Neural cell (in vitro differentiated cells): Measurements from ENCODE around the gene MOGAT1. TPM values are rescaled to one million over a fixed set of nuclear protein-coding genes. Genes with fewer than 3 reads are reported as not detected.

ENCODE experiments used
- H2AFZ ChIP-seq: fragments of 200-600, 300-800 bp; sonication (generic), shearing (Covaris generic); 2 replicates; pipeline ENCODE4 v1.6.0; 2014; ENCODE audit warnings: low read depth, mild to moderate bottlenecking, antibody characterized with exemption, low read length, moderate library complexity
- H3F3A ChIP-seq: fragments of 200-600 bp; shearing (Covaris generic); 2 replicates; pipeline ENCODE4 v1.6.1; 2016; ENCODE audit warnings: mild to moderate bottlenecking, moderate library complexity, mixed read lengths, antibody characterized with exemption, low read length; ENCODE audit not compliant: insufficient read depth, poor library complexity, severe bottlenecking
- H3K27ac ChIP-seq: fragments of 200-600, 300-800 bp; sonication (generic), shearing (Covaris generic); 2 replicates; pipeline ENCODE4 v1.5.1; 2014; ENCODE audit warnings: mild to moderate bottlenecking, low read length, moderate library complexity
- H3K27me3 ChIP-seq: fragments of 300-800, 200-600 bp; sonication (generic), shearing (Covaris generic); 2 replicates; pipeline ENCODE4 v1.6.0; 2014; ENCODE audit warnings: mild to moderate bottlenecking, low read depth, low read length, moderate library complexity; ENCODE audit not compliant: insufficient read depth
- H3K36me3 ChIP-seq: fragments of 300-800, 200-600 bp; sonication (generic), shearing (Covaris generic); 2 replicates; pipeline ENCODE4 v1.5.1; 2014; ENCODE audit warnings: mild to moderate bottlenecking, antibody characterized with exemption, low read length, moderate library complexity; ENCODE audit not compliant: insufficient read depth
- H3K4me2 ChIP-seq: fragments of 300-800, 200-600 bp; sonication (generic), shearing (Covaris generic); 2 replicates; pipeline ENCODE4 v1.6.0; 2014; ENCODE audit warnings: mild to moderate bottlenecking, low read length
- H3K4me3 ChIP-seq: fragments of 300-800, 200-600 bp; sonication (generic), shearing (Covaris generic); 2 replicates; pipeline ENCODE4 v1.5.1; 2014; ENCODE audit warnings: mild to moderate bottlenecking, low read length, moderate library complexity
- H3K79me2 ChIP-seq: fragments of 200-600 bp; shearing (Covaris generic); replicated peaks from 2 replicates; pipeline ENCODE4 v1.6.0; 2014; ENCODE audit warnings: mild to moderate bottlenecking, low read length, moderate library complexity; ENCODE audit not compliant: insufficient read depth
- H3K9ac ChIP-seq: fragments of 300-800, 200-600 bp; sonication (generic), shearing (Covaris generic); 2 replicates; pipeline ENCODE4 v1.6.1; 2016; ENCODE audit warnings: mild to moderate bottlenecking, low read length, mixed read lengths
- H3K9me2 ChIP-seq: fragments of 200-600 bp; shearing (Covaris generic); 2 replicates; pipeline ENCODE4 v1.6.1; 2016; ENCODE audit warnings: mild to moderate bottlenecking, low read length, mixed read lengths; ENCODE audit not compliant: insufficient read depth
- H3K9me3 ChIP-seq: fragments of 200-600, 300-800 bp; sonication (generic), shearing (Covaris generic); 2 replicates; pipeline ENCODE4 v1.6.1; 2016; ENCODE audit warnings: mild to moderate bottlenecking, mixed run types, low read length, moderate library complexity, mixed read lengths
- H4K20me1 ChIP-seq: fragments of 200-600 bp; shearing (Covaris generic); 2 replicates; pipeline ENCODE4 v1.6.1; 2016; ENCODE audit warnings: mild to moderate bottlenecking, mixed run types; ENCODE audit not compliant: insufficient read depth
- CTCF ChIP-seq: fragments of 450-650 bp; IDR thresholded peaks from 2 replicates; pipeline ENCODE4 v1.5.1; 2014; ENCODE audit warnings: antibody characterized with exemption, mild to moderate bottlenecking, moderate library complexity; ENCODE audit not compliant: poor library complexity, severe bottlenecking
- EP300 ChIP-seq: fragments of 450-650 bp; conservative IDR thresholded peaks from 2 replicates; pipeline ENCODE4 v1.6.1; 2014; ENCODE audit warnings: antibody characterized with exemption, mild to moderate bottlenecking, moderate library complexity; ENCODE audit not compliant: poor library complexity, severe bottlenecking
- EZH2 ChIP-seq: fragments of 200-600, 300-800 bp; shearing (Covaris generic), sonication (generic); IDR thresholded peaks from 2 replicates; pipeline ENCODE4 v1.6.1; 2014; ENCODE audit warnings: antibody characterized with exemption, low read length, borderline replicate concordance, mild to moderate bottlenecking; ENCODE audit not compliant: insufficient read depth, poor library complexity, severe bottlenecking
- MXI1 ChIP-seq: fragments of 450-650 bp; conservative IDR thresholded peaks from 2 replicates; pipeline ENCODE4 v1.6.1; 2014; ENCODE audit warnings: antibody characterized with exemption, mild to moderate bottlenecking; ENCODE audit not compliant: poor library complexity, severe bottlenecking
- POLR2AphosphoS5 ChIP-seq: IDR thresholded peaks from 2 replicates; pipeline ENCODE4 v1.6.1; 2012
- RAD21 ChIP-seq: fragments of 450-650 bp; conservative IDR thresholded peaks from 2 replicates; pipeline ENCODE4 v1.6.1; 2014; ENCODE audit warnings: antibody characterized with exemption, mild to moderate bottlenecking, moderate library complexity
- REST ChIP-seq: IDR thresholded peaks from 2 replicates; pipeline ENCODE4 v1.6.1; 2012; ENCODE audit warnings: borderline replicate concordance
- SMC3 ChIP-seq: fragments of 450-650 bp; conservative IDR thresholded peaks from 2 replicates; pipeline ENCODE4 v1.6.1; 2014; ENCODE audit warnings: antibody characterized with exemption, mild to moderate bottlenecking, moderate library complexity; ENCODE audit not compliant: poor library complexity
- TAF1 ChIP-seq: IDR thresholded peaks from 2 replicates; pipeline ENCODE4 v1.6.1; 2012; ENCODE audit warnings: low read depth
- polyA plus RNA-seq: library from polyadenylated mRNA; depleted of rRNA; stranded (reverse); fragments of >200 nt; gene quantifications from 2 replicates; pipeline ENCODE4 v1.2.3, GENCODE V29; 2014

The MOGAT1 gene
- polyA plus RNA-seq, 1 donor from 2014 or later = not detected

DNA sequence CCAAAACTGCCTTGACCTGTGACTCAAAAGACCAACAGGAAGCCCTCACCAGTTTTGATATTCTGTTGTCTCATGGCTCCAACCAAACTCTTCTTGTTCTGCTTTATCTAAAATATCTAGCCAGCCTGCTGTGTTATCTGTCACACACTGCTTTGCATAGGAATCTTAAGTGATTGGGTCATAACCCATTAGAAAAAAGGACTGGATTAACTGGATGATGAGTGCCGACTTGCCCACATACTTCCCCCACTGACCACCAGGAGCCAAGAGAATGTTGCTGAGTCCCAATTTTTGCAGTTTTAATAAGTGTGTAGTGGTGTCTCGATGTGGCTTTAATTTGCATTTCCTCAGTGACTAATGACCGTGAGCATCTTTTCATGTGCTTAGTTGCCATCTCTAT lies 6.5 kb downstream of the MOGAT1 start:
- Histone ChIP-seq H3K36me3 (no peaks in the 10 kb centered on the region), H3K79me2 (no peaks in the 10 kb centered on the region), H3F3A (no peaks in the 10 kb centered on the region), H4K20me1 (no peaks in the 10 kb centered on the region), H3K27ac (no peak overlapping the region), H3K9me3 (no peaks in the 10 kb centered on the region), H2AFZ (no peak overlapping the region), H3K27me3 (no peaks in the 10 kb centered on the region), H3K4me2 (no peak overlapping the region), H3K9ac (no peak overlapping the region), H3K9me2 (no peaks in the 10 kb centered on the region), H3K4me3 (no peak overlapping the region)
- TF ChIP-seq EP300 (no peak), POLR2AphosphoS5 (no peak), CTCF (no peak), RAD21 (no peak), REST (no peak), MXI1 (no peak), SMC3 (no peak), TAF1 (no peak), EZH2 (no peak)

GRCh38 chr2:222683805-222684204 lies 12.3 kb downstream of the MOGAT1 start:
- no peaks in the 10 kb centered on the region for H3K36me3 ChIP-seq
- no peaks in the 10 kb centered on the region for H3K27me3 ChIP-seq
- no peak overlapping the region for H3K4me2 ChIP-seq
- no peak overlapping the region for H3K9ac ChIP-seq
- H2AFZ ChIP-seq = no peak overlapping the region
- TF ChIP-seq REST (no peak), EP300 (no peak), POLR2AphosphoS5 (no peak), TAF1 (no peak), EZH2 (no peak), MXI1 (no peak), CTCF (no peak), SMC3 (no peak), RAD21 (no peak)
- H3K27ac ChIP-seq = no peak overlapping the region
- H3K79me2 ChIP-seq = no peaks in the 10 kb centered on the region
- no peaks in the 10 kb centered on the region for H4K20me1 ChIP-seq
- no peaks in the 10 kb centered on the region for H3K9me3 ChIP-seq
- no peak overlapping the region for H3K4me3 ChIP-seq
- no peaks in the 10 kb centered on the region for H3K9me2 ChIP-seq
- H3F3A ChIP-seq = no peaks in the 10 kb centered on the region
